Retinal pigment epithelial cell (primary cell): Measurements from ENCODE around the gene ZNF423.

Experiments
- DNase-seq: peaks from one replicate; pipeline ENCODE4 v3.0.0-alpha.2; 2010; ENCODE audit warnings: low read depth
- H3K4me3 ChIP-seq: 2 replicates; pipeline ENCODE4 v1.5.1; 2011; ENCODE audit warnings: mild to moderate bottlenecking, low read length, control low read depth, moderate library complexity
- TF ChIP-seq, protein P1 (sequence below): conservative IDR thresholded peaks from 2 replicates; pipeline ENCODE4 v1.5.1; 2011; ENCODE audit warnings: low read depth, low read length, control low read depth, inconsistent platforms

Gene ZNF423

DNA sequence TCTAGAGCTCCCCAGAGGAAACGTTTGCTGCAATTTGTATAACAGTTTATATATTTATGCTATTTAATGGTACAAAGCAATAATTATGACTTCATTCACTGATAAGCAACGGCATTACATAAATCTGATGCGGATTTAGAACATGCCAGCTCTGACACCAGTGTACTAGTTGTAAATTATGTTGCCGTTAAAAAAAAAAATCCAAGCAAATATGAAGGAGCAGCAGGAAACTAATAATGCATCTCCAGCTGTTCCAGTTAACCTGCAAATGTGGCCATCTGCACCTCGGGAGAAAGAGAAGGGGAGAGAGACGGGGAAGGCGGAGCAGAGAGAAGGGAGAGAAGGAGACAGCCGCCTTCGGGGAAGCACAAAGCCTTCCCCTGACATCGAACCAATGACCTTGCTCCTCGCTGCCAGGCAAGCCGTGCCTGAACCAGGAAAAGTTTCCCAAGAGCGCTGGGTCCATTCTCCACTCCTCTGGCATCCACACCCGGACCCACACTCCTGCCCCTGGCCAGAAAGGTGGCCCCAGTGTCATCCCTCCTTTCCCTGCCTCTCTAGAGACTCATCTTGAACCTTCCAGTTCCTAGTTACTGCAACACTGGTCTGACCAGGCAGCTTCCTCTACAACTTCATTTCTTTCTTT lies 307.5 kb downstream of the ZNF423 start:
- no peak overlapping the region for H3K4me3 ChIP-seq
- TF ChIP-seq, protein P1, sequence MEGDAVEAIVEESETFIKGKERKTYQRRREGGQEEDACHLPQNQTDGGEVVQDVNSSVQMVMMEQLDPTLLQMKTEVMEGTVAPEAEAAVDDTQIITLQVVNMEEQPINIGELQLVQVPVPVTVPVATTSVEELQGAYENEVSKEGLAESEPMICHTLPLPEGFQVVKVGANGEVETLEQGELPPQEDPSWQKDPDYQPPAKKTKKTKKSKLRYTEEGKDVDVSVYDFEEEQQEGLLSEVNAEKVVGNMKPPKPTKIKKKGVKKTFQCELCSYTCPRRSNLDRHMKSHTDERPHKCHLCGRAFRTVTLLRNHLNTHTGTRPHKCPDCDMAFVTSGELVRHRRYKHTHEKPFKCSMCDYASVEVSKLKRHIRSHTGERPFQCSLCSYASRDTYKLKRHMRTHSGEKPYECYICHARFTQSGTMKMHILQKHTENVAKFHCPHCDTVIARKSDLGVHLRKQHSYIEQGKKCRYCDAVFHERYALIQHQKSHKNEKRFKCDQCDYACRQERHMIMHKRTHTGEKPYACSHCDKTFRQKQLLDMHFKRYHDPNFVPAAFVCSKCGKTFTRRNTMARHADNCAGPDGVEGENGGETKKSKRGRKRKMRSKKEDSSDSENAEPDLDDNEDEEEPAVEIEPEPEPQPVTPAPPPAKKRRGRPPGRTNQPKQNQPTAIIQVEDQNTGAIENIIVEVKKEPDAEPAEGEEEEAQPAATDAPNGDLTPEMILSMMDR: no peak
- DNase-seq: no peak

- TF ChIP-seq, protein P1: no peak
- H3K4me3 ChIP-seq: no peak overlapping the region
- DNase-seq: no peak
These were observed 308.5 kb downstream of the ZNF423 start for GRCh38 chr16:49547448-49547847.

DNA sequence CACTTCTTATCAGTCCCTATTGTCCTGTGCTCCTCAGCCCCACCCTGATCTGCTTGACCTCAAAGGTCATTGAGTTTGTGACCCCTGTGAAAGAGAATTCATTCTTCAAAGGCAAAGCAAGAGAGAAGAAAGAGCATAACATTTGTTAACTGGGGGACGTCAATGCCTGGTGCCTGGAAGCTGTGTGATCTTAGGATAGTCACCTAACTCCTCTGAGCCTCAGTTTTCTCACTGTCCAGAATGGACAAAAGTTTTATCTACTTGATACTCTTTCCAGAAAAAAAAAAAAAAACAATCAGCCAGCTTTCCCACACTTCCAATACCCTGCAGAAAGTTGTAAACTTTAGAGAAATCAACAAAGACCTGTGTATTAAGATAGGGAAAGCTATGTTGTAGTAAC lies 309.2 kb downstream of the ZNF423 start:
- H3K4me3 ChIP-seq: no peak overlapping the region
- TF ChIP-seq, protein P1: no peak
- no peak for DNase-seq

GRCh38 chr16:49545741-49546448 lies 310.0 kb downstream of the ZNF423 start:
- DNase-seq: no peak
- no peak overlapping the region for H3K4me3 ChIP-seq
- TF ChIP-seq, protein P1: no peak

DNA sequence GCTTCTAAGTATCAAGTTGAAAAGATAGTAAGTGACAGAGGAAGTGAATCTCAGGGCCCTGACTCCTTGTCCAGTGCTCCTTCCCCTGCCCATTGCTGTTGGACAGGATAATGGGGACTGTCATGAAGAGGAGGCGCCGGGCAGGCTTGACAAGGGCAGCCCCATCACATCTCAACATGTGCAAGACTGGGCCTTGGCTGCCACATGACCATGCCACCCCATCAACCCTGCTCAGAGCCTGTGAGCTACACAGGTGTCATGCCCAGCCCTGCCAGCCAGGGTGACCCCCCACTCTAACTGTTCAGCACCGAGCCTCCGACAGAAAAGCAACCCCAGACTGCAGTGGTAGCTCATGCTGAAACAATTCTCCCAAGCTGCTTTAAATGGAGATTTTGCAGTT lies 310.7 kb downstream of the ZNF423 start:
- no peak overlapping the region for H3K4me3 ChIP-seq
- DNase-seq: no peak
- TF ChIP-seq, protein P1: no peak

- DNase-seq: no peak
- no peak overlapping the region for H3K4me3 ChIP-seq
- TF ChIP-seq, protein P1: no peak
These were observed 311.1 kb downstream of the ZNF423 start for GRCh38 chr16:49544828-49545227.

DNA sequence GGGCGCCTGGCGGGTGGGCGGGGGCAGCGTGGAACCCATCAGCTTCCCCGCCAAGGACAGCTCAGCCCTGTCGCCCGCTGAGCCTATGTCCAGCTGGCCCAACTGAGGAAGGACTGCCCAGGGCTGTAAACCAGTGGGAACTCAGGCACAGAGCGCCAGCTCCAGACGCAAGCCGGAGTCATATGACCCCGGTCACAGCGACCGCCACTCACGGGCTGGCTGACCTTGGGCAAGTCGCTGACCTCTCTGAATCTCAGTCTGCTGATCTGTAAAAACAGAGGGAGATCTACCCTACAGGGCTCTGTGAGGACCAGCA lies 312.3 kb downstream of the ZNF423 start:
- no peak for DNase-seq
- TF ChIP-seq, protein P1: no peak
- no peak overlapping the region for H3K4me3 ChIP-seq
